GM12891 (cell line): ENCODE results near the gene IRF9.

Experiments
- DNase-seq: peaks from one replicate; pipeline ENCODE4 v3.0.0; 2011; ENCODE audit warnings: low spot score; ENCODE audit not compliant: insufficient read length
- FAIRE-seq: peaks from 2 replicates; lab custom pipeline; 2011; peaks lifted over from hg19 to GRCh38; lab: Jason Lieb, UNC
- PAX5 ChIP-seq: IDR thresholded peaks from 2 replicates; pipeline ENCODE4 v1.6.1; 2011; ENCODE audit warnings: low read length, moderate library complexity, mild to moderate bottlenecking; ENCODE audit not compliant: insufficient read depth, severe bottlenecking
- POLR2A ChIP-seq: IDR thresholded peaks from 2 replicates; pipeline ENCODE4 v1.6.1; 2011; ENCODE audit warnings: low read depth, low read length, control low read depth
- POLR2AphosphoS5 ChIP-seq: IDR thresholded peaks from 2 replicates; pipeline ENCODE4 v1.6.1; 2011; ENCODE audit warnings: low read depth, low read length, control low read depth
- POU2F2 ChIP-seq: IDR thresholded peaks from 2 replicates; pipeline ENCODE4 v1.6.1; 2011; ENCODE audit warnings: low read depth, mild to moderate bottlenecking, control low read depth, low read length, moderate library complexity
- SPI1 ChIP-seq: IDR thresholded peaks from 2 replicates; pipeline ENCODE4 v1.6.1; 2011; ENCODE audit warnings: low read depth, low read length, control low read depth
- TAF1 ChIP-seq: IDR thresholded peaks from 2 replicates; pipeline ENCODE4 v1.6.1; 2011; ENCODE audit warnings: low read depth, low read length, control low read depth

Gene IRF9

GRCh38 chr14:24130717-24131548 lies 30.1 kb upstream of the IRF9 start:
- FAIRE-seq: no peak
- TF ChIP-seq POU2F2 (no peak), SPI1 (no peak), PAX5 (no peak), POLR2A (no peak), TAF1 (no peak), POLR2AphosphoS5 (no peak)
- no peak for DNase-seq

DNA sequence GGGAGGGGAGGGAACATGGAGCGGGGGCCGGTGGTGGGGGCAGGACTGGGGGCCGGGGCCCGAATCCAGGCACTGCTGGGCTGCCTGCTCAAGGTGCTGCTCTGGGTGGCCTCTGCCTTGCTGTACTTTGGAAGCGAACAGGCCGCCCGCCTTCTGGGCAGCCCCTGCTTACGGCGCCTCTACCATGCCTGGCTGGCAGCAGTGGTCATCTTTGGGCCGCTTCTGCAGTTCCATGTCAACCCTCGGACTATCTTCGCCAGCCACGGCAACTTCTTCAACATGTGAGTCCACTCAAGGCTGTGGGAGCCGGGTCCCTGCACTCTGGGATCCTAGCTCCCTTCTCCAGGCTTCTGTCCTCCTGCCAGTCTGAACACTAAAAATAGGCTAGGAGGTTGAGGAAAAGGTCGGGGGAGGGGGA lies 29.5 kb upstream of the IRF9 start:
- DNase-seq (no peak), FAIRE-seq (no peak)
- TF ChIP-seq SPI1 (no peak), TAF1 (no peak), PAX5 (no peak), POLR2A (no peak), POLR2AphosphoS5 (no peak), POU2F2 (no peak)

- FAIRE-seq: peak; percentile 76
- no peak for TF ChIP-seq POLR2AphosphoS5
- TF ChIP-seq POLR2A: no peak
- no peak for TF ChIP-seq PAX5
- TF ChIP-seq POU2F2: no peak
- TF ChIP-seq SPI1: no peak
- no peak for TF ChIP-seq TAF1
- DNase-seq: no peak
Observed at GRCh38 chr14:24132061-24132685, 28.9 kb upstream of the IRF9 start.

GRCh38 chr14:24132976-24133375 lies 28.1 kb upstream of the IRF9 start:
- TF ChIP-seq POLR2AphosphoS5 (no peak), SPI1 (no peak), POLR2A (no peak), TAF1 (no peak), PAX5 (no peak), POU2F2 (no peak)
- no peak for DNase-seq
- FAIRE-seq: no peak

DNA sequence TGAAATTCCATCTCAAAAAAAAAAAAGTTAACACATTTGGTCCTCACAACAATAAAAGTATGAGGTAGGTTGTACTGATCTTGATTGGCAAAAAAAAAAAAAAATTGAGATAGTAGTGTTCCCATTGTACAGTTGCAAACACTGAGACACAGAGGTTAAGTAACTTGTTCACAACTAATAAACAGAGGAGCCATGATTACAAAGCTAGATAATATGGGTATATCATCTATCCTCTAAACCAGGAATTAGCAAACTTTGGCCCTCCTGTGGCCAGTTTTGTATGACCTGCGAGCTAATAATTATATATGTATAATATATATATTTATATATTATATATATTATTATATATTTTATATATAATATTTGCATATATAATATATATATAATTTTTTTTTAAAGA lies 27.3 kb upstream of the IRF9 start:
- DNase-seq (no peak), FAIRE-seq (no peak)
- TF ChIP-seq TAF1 (no peak), SPI1 (no peak), POLR2AphosphoS5 (no peak)

- DNase-seq (no peak), FAIRE-seq (peak; percentile 31)
- TF ChIP-seq SPI1 (no peak), POLR2A (no peak), TAF1 (no peak), POLR2AphosphoS5 (no peak), POU2F2 (no peak), PAX5 (no peak)
Observed at GRCh38 chr14:24135584-24135833, 25.6 kb upstream of the IRF9 start.

DNA sequence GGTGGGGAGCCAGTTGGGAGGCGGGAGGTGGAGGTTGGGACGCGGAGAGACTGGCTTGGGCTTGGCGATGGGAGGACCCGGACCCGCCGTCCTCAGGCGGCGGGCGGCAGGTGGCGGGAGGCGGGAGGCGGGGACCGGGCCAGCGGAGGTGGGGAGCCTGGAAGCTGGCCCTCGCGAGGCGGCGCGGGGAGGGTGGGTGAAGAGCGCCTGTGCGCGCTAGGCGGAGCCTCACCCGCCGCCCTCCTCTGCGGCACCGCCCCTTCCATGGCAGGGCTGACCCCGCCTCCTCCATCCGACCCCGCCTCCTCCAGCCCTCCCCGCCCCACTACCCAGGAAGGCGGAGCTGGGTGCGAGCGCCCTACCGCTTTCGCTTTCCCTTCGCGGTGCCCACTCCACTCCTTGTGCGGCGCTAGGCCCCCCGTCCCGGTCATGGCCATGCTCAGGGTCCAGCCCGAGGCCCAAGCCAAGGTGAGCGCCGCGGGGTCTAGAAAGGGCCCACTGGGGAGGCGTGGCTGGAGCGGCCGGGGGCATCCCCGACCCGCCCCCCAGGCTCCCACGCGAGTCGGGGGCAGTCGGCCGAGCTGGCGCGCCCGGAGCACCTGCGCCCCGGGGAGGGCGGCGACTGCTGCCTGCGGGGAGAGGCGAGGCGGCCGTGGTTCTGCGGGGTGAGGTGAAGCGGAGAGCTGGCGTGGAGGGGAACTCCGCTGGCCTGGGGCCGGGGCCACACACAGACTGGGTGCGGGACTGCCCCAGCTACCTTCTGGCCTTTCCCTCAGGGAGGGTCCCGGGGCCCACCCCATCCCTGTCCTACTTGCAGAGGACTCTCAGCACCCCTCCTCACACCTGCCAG lies 25.0 kb upstream of the IRF9 start, which contains the start of gene PSME1:
Gene PSME1, plus strand, starts transcription at position 361 of the 850 bp plus-strand sequence. Its CDS starts 69 bp downstream, at position 430.
- TF ChIP-seq POU2F2 (no peak), POLR2AphosphoS5 (peak; percentile 36; the same call in 1 of the 2 replicates), TAF1 (no peak), POLR2A (peak; percentile 47; the same call in 1 of the 2 replicates)
- DNase-seq: peak; percentile 94
- FAIRE-seq: peak; percentile 99

DNA sequence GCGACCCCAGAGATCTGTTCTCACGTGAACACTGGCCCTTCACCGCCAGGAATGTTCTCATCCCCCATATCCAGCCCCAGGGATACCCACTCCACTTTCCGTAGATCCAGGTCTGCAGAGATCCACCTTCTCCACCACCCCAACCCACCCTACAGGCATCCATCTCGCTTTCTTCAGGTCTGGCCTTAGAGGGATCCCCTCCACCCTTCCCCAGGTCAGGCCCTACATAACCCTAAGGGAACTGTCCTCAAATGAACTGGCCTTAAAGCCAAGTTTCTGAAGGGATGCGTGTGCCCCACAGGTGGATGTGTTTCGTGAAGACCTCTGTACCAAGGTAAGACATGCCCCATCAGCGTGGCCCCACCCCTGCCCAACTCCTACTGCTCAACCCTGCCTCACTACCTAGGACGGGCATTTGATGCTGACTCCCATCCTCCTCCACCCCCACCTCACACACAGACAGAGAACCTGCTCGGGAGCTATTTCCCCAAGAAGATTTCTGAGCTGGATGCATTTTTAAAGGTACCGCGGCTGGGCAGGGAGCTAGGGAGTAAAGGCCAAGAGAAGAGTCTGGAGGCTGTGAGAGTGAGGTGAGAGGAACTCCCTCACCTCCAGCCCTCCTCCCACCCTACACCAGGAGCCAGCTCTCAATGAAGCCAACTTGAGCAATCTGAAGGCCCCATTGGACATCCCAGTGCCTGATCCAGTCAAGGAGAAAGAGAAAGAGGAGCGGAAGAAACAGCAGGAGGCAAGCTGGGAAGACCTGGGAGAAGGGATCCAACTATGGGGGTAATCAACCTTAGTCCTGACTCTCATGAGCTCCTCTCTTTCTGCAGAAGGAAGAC lies 24.2 kb upstream of the IRF9 start:
- FAIRE-seq: no peak
- DNase-seq: no peak
- TF ChIP-seq POU2F2 (no peak), SPI1 (no peak), TAF1 (no peak), PAX5 (no peak), POLR2AphosphoS5 (no peak), POLR2A (no peak)
